Spinal cord (tissue), 10 donors: ENCODE results near the gene NPAS4. TPM values are rescaled to one million over a fixed set of nuclear protein-coding genes. Genes with fewer than 3 reads are reported as not detected.
"Not testable (repeated sequence)": the region's sequence is repeated elsewhere in the genome, so short reads cannot be mapped to it uniquely, and the experiment has no call there.

Experiments
- DNase-seq, 6 donors: peaks; one replicate each; pipeline versions ENCODE4 v3.0.0 to v3.0.0-alpha.2; 2013 to 2015; ENCODE audit warnings: low spot score in 6 of 6, low read depth in 4 of 6
- H3K27ac ChIP-seq: one replicate; pipeline ENCODE4 v1.5.1; 2013; ENCODE audit warnings: low read depth, low read length, control low read depth
- H3K27me3 ChIP-seq: one replicate; pipeline ENCODE4 v1.6.1; 2013; ENCODE audit warnings: low read length; ENCODE audit not compliant: control insufficient read depth, insufficient read depth
- H3K36me3 ChIP-seq: one replicate; pipeline ENCODE4 v1.6.1; 2013; ENCODE audit warnings: low read length; ENCODE audit not compliant: control insufficient read depth, insufficient read depth
- H3K4me1 ChIP-seq: one replicate; pipeline ENCODE4 v1.6.1; 2013; ENCODE audit warnings: low read length; ENCODE audit not compliant: control insufficient read depth, insufficient read depth
- H3K4me3 ChIP-seq: one replicate; pipeline ENCODE4 v1.5.1; 2013; ENCODE audit warnings: low read depth, low read length, control low read depth
- H3K9me3 ChIP-seq: one replicate; pipeline ENCODE4 v1.6.1; 2013; ENCODE audit warnings: low read length; ENCODE audit not compliant: control insufficient read depth, insufficient read depth
- WGBS: methylation state at CpG from one replicate; pipeline ENCODE4 v1.1.5; 2013; ENCODE audit warnings: missing lambda C conversion rate; ENCODE audit not compliant: insufficient coverage; 5-methylcytosine and 5-hydroxymethylcytosine counted together
- polyA plus RNA-seq, 2 donors: library from polyadenylated mRNA; unstranded; fragments of 120-200 nt; gene quantifications; one replicate each; pipeline ENCODE4 v1.2.1, GENCODE V29; 2013; ENCODE audit not compliant: insufficient read length in 2 of 2
- total RNA-seq, 2 donors: library from RNA; depleted of rRNA in 1 of 2; stranded (reverse); fragments of 120-200 nt in 1 of 2; fragments of >200 nt in 1 of 2; gene quantifications; one replicate each; pipeline versions ENCODE4 v1.2.3 to v1.2.4, GENCODE V29; 2013 to 2014
- donor health status: healthy.

NPAS4 gene
- total and polyA plus RNA-seq, 4 donors: 0.11 to 1.8 (median 0.38) TPM

DNA sequence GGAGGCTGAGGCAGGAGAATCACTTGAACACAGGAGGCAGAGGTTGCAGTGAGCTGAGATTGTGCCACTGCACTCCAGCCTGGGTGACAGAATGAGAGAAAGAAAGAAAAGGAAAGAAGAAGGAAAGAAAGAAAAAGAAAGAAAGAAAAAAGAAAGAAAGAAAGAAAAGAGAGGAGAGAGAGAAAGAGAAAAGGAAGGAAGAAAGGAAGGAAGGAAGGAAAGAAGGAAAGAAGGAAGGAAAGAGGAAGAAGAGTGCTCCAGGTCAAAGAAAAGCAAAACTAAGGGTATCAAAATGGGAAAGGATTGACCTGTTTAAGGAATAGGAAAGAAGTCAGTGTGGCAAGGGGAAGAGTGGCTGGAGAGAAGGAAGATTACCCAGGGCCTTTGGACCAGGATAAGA lies 10.5 kb downstream of the NPAS4 start:
- not testable (repeated sequence) for H3K4me3 ChIP-seq, H3K4me1 ChIP-seq, H3K9me3 ChIP-seq, H3K27me3 ChIP-seq, H3K27ac ChIP-seq, DNase-seq
- peaks cover 24% of the 10 kb centered on the region for H3K36me3 ChIP-seq

DNA sequence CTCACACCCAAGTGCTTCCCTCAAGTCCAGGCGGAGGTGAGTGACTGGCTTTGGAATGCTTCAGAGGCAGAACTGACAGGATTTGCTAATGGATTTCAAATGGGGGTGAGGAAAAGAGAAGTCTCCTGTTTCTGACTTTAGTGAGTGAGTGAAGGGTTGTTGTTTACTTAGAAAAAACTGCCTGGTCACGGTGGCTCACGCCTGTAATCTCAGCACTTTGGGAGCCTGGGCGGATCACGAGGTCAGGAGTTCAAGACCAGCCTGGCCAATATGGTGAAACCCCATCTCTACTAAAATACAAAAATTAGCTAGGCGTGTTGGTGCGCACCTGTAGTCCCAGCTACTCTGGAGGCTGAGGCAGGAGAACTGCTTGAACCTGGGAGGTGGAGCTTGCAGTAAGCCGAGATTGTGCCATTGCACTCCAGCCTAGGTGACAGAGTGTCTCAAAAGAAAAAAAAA lies 11.1 kb downstream of the NPAS4 start:
- not testable (repeated sequence) for H3K4me1 ChIP-seq, H3K27me3 ChIP-seq, DNase-seq, H3K9me3 ChIP-seq, H3K27ac ChIP-seq, H3K4me3 ChIP-seq
- peaks cover 27% of the 10 kb centered on the region for H3K36me3 ChIP-seq
- WGBS: 86% methylated on average over 6 of the region's 8 CpGs

DNA sequence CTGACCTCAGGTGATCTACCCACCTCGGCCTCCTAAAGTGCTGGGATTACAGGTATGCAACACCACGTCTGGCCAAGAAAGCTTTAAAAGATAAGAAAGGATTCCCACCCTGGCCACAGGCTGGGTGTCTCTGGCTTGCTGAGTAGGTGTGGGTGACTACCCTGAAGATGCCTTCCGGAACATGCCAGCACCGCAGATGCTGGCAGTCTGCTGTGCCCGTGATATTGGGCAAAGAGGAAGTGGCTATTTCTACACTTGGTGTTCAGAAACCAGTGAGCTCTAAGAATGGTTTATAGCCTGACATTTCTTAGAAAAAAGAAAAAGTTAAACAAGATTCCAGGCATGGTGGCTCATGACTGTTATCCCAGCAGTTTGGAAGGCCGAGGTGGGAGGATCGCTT lies 11.8 kb downstream of the NPAS4 start:
- peaks cover 30% of the 10 kb centered on the region for H3K36me3 ChIP-seq
- no peaks in the 10 kb centered on the region for H3K27me3 ChIP-seq
- no peaks in the 10 kb centered on the region for H3K9me3 ChIP-seq
- DNase-seq: no peak
- peaks cover 7% of the 10 kb centered on the region for H3K4me1 ChIP-seq
- WGBS: 98% methylated on average over 5 of the region's 7 CpGs
- no peak overlapping the region for H3K4me3 ChIP-seq
- no peak overlapping the region for H3K27ac ChIP-seq

DNA sequence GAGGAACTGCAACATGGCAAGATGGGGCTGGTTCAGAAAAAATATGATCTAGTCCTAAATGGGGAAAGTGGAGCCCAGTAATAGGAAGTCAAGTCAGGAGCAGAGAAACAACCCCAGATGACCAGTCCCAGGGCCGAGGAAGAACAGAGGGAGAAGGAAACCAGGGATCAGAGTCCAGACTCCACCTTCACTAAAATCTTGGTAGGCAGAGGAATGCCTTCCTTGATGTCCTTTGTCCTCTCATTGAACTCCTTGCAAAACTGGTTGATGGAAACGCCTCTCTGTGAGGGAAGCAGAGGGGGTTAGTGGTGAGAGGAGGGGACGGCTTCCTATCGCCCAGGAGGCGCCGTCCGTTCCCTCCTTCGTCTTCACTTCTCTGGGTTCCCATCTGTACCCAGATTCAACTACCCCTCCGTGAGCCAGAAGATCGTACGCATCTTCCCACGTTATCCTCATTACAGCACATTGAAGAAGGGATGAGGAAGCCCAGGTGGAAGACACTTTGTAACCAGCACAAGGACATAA lies 17.2 kb downstream of the NPAS4 start:
- H3K27ac ChIP-seq: peak overlapping the region; percentile 82
- H3K4me1 ChIP-seq: peaks cover 15% of the 10 kb centered on the region
- H3K4me3 ChIP-seq: peak overlapping the region; percentile 76
- H3K9me3 ChIP-seq: no peaks in the 10 kb centered on the region
- peaks cover 25% of the 10 kb centered on the region for H3K36me3 ChIP-seq
- H3K27me3 ChIP-seq: no peaks in the 10 kb centered on the region
- WGBS: 11% methylated on average over 3 of the region's 12 CpGs
- no peak for DNase-seq

DNA sequence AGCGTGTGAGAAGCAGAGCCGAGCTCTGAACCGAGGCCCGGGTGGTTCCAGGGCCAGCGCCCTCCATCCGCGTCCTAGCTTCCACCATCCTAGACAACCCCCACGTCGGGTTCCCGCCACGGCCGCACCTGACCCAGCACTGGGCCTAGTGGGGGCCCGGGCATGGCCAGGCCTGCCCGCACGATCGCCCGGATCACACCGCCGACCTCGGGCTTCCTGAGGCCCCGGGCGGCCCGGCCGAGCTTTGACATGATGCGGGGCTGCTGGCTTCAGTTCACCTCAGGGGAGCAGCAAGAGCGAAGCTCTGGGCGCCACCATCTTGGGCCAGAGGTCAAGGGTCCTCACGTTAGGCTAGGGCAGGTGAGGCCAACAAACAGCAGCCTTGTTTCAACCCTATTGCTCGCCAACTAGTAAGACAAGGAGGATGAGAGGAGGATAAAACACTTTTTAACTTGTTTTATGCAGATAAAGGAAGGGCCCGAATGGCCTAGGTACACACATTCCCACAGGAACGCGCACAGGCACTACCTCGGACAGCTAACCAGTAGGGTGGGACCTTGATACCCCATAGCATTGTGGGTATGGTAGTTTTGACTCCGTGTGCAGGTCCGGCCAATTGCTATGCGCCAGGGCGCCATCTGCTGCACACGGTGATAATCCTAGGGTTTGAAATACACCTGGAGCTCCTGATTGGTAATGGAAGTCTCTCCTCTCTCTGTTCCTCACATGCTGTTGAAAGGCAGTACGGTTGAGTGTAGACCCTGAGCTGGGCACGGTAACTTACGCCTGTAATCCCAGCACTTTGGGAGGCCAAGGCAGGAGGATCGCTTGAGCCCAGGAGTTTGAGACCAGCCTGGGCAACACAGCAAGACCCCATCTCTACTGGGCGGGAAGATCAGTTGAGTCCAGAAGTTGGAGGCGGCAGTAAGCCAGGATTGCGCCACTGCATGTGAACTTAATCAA lies 17.9 kb downstream of the NPAS4 start, which contains the start of gene MRPL11:
Gene MRPL11, minus strand, starts transcription at position 345 of the 963 bp plus-strand sequence. Its CDS starts 94 bp downstream, at position 251.
- Histone ChIP-seq H3K9me3 (no peaks in the 10 kb centered on the region), H3K4me3 (peak within 1 kb of the TSS; percentile 76), H3K4me1 (peaks cover 15% of the 10 kb centered on the region), H3K36me3 (peaks cover 22% of the 10 kb centered on the region), H3K27ac (peak within 1 kb of the TSS; percentile 82), H3K27me3 (no peaks in the 10 kb centered on the region)
- 4% methylated on average over 38 of the region's 45 CpGs for WGBS
- DNase-seq: peak; percentile 87 to 98 (median 94)

DNA sequence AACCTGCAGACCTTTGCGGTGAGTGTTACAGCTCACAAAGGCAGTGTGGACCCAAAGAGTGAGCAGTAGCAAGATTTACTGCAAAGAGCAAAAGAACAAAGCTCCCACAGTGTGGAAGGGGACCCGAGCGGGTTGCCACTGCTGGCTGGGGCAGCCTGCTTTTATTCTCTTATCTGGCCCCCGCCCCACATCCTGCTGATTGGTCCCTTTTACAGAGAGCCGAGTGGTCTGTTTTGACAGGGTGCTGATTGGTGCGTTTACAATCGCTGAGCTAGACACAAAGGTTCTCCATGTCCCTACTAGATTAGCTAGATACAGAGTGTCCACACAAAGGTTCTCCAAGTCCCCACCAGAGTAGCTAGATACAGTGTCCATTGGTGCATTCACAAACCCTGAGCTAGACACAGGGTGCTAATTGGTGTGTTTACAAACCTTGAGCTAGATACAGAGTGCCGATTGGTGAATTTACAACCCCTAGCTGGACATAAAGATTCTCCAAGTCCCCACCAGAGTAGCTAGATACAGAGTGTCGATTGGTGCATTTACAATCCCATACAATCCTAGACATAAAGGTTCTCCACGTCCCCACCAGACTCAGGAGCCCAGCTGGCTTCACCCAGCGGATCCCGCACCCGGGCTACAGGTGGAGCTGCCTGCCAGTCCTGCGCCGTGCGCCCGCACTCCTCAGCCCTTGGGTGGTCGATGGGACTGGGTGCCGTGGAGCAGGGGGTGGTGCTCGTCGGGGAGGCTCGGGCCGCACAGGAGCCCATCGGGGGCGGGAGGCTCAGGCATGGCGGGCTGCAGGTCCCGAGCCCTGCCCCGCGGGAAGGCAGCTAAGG lies 19.5 kb downstream of the NPAS4 start:
- H3K36me3 ChIP-seq: peaks cover 18% of the 10 kb centered on the region
- WGBS: 82% methylated on average over 20 of the region's 29 CpGs
- H3K4me3 ChIP-seq, H3K9me3 ChIP-seq, DNase-seq, H3K27ac ChIP-seq, H3K27me3 ChIP-seq: not testable (repeated sequence)
- peaks cover 15% of the 10 kb centered on the region for H3K4me1 ChIP-seq

DNA sequence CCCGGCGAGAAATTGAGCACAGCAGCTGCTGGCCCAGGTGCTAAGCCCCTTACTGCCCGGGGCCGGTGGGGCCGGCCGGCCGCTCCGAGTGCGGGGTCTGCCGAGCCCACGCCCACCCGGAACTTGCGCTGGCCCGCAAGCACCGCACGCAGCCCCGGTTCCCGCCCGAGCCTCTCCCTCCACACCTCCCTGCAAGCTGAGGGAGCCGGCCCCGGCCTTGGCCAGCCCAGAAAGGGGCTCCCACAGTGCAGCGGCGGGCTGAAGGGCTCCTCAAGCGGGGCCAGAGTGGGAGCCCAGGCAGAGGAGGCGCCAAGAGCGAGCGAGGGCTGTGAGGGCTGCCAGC lies 20.1 kb downstream of the NPAS4 start:
- not testable (repeated sequence) for H3K4me3 ChIP-seq, H3K9me3 ChIP-seq, H3K27ac ChIP-seq, DNase-seq, H3K27me3 ChIP-seq
- 87% methylated on average over 20 of the region's 27 CpGs for WGBS
- Histone ChIP-seq H3K36me3 (peaks cover 12% of the 10 kb centered on the region), H3K4me1 (peaks cover 15% of the 10 kb centered on the region)

DNA sequence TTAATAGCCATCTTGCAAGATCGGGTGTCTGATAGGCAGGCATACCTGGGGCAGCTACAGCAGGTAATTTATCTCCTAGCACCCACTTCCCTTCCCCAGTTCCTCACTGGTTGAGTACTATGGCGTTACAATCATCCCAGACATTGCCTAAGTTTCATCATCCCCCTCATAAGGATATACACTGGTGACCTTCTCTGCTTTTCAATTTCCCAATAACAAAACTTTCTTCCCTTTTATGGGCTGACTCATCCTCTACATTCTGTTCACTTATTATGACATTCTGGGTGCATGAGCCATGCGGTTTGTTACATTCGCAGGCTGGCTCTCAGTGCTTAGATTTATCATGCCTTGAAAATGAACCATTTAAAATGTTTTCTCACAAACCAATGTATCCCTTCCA lies 22.8 kb downstream of the NPAS4 start:
- no peaks in the 10 kb centered on the region for H3K36me3 ChIP-seq
- WGBS: 91% methylated on average over 4 of the region's 4 CpGs
- DNase-seq: no peak
- no peaks in the 10 kb centered on the region for H3K27me3 ChIP-seq
- no peak overlapping the region for H3K27ac ChIP-seq
- H3K4me3 ChIP-seq: no peak overlapping the region
- H3K4me1 ChIP-seq: no peaks in the 10 kb centered on the region
- H3K9me3 ChIP-seq: no peaks in the 10 kb centered on the region

DNA sequence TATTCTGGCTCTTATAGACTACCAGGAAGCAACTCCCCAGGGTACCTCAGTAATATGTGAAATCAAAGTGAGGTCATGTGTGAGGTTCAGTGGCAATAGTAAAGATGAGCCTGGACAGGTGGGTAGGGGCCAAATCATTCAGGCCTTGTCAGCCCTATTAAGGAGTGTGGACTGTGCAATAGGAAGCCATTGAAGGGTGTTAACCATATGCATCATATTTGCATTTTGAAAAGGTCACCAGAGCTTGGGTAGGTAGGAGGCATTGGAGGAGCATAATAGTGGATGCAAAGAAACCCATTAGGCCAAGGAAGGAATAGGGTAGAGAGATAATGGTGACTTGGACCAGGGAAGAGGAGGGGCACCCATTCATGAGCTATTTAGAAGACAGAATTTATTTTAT lies 26.2 kb downstream of the NPAS4 start:
- no peaks in the 10 kb centered on the region for H3K4me1 ChIP-seq
- no peak overlapping the region for H3K4me3 ChIP-seq
- no peaks in the 10 kb centered on the region for H3K27me3 ChIP-seq
- H3K36me3 ChIP-seq: no peaks in the 10 kb centered on the region
- no peaks in the 10 kb centered on the region for H3K9me3 ChIP-seq
- no peak overlapping the region for H3K27ac ChIP-seq
- DNase-seq: no peak
